ENCODE results near the gene SIRPB2. TPM values are rescaled to one million over a fixed set of nuclear protein-coding genes. Genes with fewer than 3 reads are reported as not detected.

SIRPB2 gene
- total and polyA plus RNA-seq, 7 donors: 0.18 to 1.8 (median 1.1) TPM

DNA sequence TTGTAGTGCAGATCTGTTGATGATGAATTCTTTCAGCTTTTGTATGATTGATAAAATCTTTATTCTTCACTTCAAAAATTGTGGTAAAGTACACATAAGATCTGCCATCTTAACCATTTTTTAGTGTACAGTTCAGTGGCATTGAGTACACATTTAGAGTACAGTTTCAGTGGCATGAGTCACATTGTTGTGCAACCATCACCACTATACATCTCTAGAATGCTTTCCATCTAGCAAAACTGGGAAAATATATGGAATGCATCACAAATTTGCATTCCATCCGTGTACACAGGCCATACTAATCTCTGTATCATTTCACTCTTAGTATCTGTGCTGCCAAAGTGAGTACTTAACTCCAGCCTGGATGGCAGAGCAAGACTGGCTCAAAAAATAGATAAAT is 37.6 kb upstream of the SIRPB2 start:
- DNase-seq (no peak), ATAC-seq (no peak)
- Histone ChIP-seq H3K9me3 (no peaks in the 10 kb centered on the region), H3K36me3 (ENCODE audit: insufficient read depth in 1 of 2, low read depth in 1 of 2) (no peaks in the 10 kb centered on the region), H3K27me3 (ENCODE audit: insufficient read depth in 3 of 3, low read length in 2 of 3) (no peaks in the 10 kb centered on the region), H3K4me1 (no peaks in the 10 kb centered on the region), H3K4me3 (no peak overlapping the region), H3K27ac (no peak overlapping the region)
- intact Hi-C loops (cut with DNase I): no loop called here
- TF ChIP-seq, protein P1, sequence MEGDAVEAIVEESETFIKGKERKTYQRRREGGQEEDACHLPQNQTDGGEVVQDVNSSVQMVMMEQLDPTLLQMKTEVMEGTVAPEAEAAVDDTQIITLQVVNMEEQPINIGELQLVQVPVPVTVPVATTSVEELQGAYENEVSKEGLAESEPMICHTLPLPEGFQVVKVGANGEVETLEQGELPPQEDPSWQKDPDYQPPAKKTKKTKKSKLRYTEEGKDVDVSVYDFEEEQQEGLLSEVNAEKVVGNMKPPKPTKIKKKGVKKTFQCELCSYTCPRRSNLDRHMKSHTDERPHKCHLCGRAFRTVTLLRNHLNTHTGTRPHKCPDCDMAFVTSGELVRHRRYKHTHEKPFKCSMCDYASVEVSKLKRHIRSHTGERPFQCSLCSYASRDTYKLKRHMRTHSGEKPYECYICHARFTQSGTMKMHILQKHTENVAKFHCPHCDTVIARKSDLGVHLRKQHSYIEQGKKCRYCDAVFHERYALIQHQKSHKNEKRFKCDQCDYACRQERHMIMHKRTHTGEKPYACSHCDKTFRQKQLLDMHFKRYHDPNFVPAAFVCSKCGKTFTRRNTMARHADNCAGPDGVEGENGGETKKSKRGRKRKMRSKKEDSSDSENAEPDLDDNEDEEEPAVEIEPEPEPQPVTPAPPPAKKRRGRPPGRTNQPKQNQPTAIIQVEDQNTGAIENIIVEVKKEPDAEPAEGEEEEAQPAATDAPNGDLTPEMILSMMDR (IDR thresholded peaks at IDR 0.05): no peak
- WGBS, 3 donors: 7 to 25% (median 13%) methylated on average over 1 of the region's 1 CpG

DNA sequence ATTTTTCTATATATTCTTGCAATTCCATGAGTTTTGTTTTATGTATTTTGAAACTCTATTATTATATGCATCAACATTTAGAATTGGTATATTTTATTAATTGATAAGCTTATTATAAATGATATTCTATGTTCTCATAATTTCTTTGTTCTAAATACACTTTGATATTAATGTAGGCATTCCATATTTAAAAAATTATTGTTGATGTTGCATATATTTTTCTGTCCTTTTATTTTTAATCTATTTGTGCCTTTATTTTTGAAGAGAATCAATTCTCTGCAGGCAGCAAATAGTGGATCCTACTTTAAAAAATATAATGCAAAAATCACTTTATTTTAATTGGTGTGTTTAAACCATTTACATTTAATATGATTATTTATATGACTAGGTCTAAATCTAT is 36.7 kb upstream of the SIRPB2 start:
- Histone ChIP-seq H3K9me3 (no peaks in the 10 kb centered on the region), H3K27me3 (ENCODE audit: insufficient read depth in 3 of 3, low read length in 2 of 3) (no peaks in the 10 kb centered on the region), H3K4me1 (no peaks in the 10 kb centered on the region), H3K4me3 (no peak overlapping the region), H3K36me3 (ENCODE audit: insufficient read depth in 1 of 2, low read depth in 1 of 2) (no peaks in the 10 kb centered on the region), H3K27ac (no peak overlapping the region)
- no peak for DNase-seq
- no peak for ATAC-seq
- intact Hi-C loops (cut with DNase I): no loop called here
- TF ChIP-seq, protein P1 (IDR thresholded peaks at IDR 0.05): no peak

DNA sequence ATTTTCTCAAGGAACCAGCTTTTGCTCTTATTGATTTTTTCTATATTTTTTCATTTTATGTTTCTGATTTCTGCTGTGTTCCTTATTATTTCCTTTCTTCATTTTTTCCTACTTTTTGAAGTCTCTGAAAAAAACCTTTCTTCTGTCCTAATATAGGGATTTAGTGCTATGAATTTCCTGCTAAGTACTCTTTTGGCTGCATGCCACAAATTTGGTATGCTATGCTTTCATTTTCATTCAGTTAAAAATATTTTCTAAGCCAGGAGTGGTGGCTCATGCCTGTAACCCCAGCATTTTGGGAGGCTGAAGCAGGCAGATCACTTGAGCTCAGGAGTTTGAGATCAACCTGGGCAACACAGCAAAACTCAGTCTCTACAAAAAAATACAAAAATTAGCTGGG is 35.7 kb upstream of the SIRPB2 start:
- TF ChIP-seq, protein P1 (IDR thresholded peaks at IDR 0.05): no peak
- Histone ChIP-seq H3K9me3 (no peaks in the 10 kb centered on the region), H3K4me1 (no peaks in the 10 kb centered on the region), H3K36me3 (ENCODE audit: insufficient read depth in 1 of 2, low read depth in 1 of 2) (no peaks in the 10 kb centered on the region), H3K27me3 (ENCODE audit: insufficient read depth in 3 of 3, low read length in 2 of 3) (no peaks in the 10 kb centered on the region), H3K27ac (no peak overlapping the region), H3K4me3 (no peak overlapping the region)
- intact Hi-C loops (cut with DNase I): no loop called here
- ATAC-seq (no peak), DNase-seq (no peak)

DNA sequence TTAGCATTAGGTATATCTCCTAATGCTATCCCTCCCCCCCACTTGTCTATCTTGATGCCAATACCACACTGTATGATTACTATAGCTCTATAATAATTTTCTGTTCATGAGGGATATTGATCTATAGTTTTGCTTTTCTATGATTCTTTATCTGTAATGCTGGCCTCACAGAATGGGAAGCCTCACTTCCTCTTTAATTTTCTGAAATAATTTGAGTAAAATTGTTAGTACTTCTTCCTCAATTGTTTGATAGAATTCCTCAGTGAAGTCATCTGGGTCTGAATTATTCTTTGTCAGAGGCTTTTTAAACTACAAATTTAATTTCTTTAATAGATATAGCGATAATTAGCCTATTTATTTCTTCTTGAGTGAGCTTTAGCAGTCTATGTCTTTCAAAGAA is 35.1 kb upstream of the SIRPB2 start:
- Histone ChIP-seq H3K27ac (no peak overlapping the region), H3K4me3 (no peak overlapping the region), H3K4me1 (no peaks in the 10 kb centered on the region), H3K9me3 (no peaks in the 10 kb centered on the region), H3K36me3 (ENCODE audit: insufficient read depth in 1 of 2, low read depth in 1 of 2) (no peaks in the 10 kb centered on the region), H3K27me3 (ENCODE audit: insufficient read depth in 3 of 3, low read length in 2 of 3) (no peaks in the 10 kb centered on the region)
- intact Hi-C loops (cut with DNase I): no loop called here
- ATAC-seq (no peak), DNase-seq (no peak)
- WGBS, 3 donors: 71 to 75% (median 73%) methylated on average over 1 of the region's 1 CpG
- TF ChIP-seq, protein P1 (IDR thresholded peaks at IDR 0.05): no peak

DNA sequence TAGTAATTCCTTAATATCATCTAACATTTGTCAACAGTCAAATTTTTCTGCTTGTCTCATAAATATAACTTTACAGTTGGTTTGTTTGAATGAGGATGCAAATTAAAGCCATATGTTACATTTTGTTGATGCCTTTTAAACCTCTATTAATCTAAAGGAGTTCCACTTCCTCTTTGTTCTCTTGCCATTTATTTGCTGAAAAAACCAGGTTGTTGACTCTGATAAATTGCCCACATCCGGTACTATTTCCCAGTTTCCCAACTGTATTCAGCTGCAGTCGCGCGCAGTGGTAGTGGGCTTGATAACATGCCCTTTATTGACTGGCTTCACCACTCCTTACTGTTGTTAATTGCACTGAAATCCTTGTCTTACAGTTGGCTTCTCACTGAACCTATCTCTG is 32.8 kb upstream of the SIRPB2 start:
- ATAC-seq (no peak), DNase-seq (no peak)
- H3K27ac ChIP-seq: no peak overlapping the region
- H3K36me3 ChIP-seq (ENCODE audit: insufficient read depth in 1 of 2, low read depth in 1 of 2): no peaks in the 10 kb centered on the region
- no peaks in the 10 kb centered on the region for H3K27me3 ChIP-seq (ENCODE audit: insufficient read depth in 3 of 3, low read length in 2 of 3)
- TF ChIP-seq, protein P1 (IDR thresholded peaks at IDR 0.05): no peak
- H3K4me1 ChIP-seq: no peaks in the 10 kb centered on the region
- intact Hi-C loops (cut with DNase I): no loop called here
- no peak overlapping the region for H3K4me3 ChIP-seq
- 60 to 73% (median 65%) methylated on average over 4 of the region's 4 CpGs for WGBS, 3 donors
- no peaks in the 10 kb centered on the region for H3K9me3 ChIP-seq
